ENCODE measurements around the gene ZNF438.
"Not testable (repeated sequence)": the region's sequence is repeated elsewhere in the genome, so short reads cannot be mapped to it uniquely, and the experiment has no call there.

ZNF438 gene

GRCh38 chr10:30928742-30929141 is 102.9 kb downstream of the ZNF438 start:
- no peak for DNase-seq

- DNase-seq = no peak
These were observed 113.0 kb downstream of the ZNF438 start for GRCh38 chr10:30918651-30919050.

DNA sequence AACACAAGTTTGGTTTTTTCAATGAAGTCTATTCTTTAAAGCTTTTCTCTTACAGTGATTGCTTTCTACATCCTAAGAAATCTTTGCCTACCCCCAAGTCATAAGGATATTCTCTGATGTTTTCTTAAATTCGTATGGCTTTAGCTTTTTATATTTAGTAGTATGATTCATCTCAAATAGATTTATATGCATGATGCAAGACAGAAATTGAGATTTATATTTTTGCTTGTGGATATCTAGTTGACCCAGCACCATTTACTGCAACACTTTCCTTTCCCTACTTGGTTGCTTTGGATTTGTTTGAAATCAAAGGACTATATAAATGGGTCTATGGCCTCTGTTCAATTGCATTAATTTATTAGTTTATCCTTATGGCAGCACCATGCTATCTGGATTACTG is 113.9 kb downstream of the ZNF438 start:
- no peak for DNase-seq

DNA sequence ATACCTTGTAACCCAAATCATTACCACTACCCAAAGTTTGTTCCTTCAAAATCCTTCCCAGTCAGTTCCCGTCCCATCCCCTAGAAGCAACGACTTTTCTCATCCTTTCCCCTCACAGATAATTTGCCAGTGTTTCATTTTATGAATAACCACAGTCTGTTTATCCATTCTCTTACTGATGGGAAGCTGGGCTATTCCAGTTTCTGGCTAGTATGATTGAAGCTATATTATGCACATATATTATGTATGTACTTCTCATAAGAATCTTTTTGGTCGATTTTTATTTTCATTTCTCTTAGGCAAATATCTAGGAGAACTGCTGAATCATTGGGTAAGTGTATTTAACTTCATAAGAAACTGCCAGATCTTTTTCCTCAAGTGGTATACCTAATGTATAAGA is 114.6 kb downstream of the ZNF438 start:
- DNase-seq = no peak

DNA sequence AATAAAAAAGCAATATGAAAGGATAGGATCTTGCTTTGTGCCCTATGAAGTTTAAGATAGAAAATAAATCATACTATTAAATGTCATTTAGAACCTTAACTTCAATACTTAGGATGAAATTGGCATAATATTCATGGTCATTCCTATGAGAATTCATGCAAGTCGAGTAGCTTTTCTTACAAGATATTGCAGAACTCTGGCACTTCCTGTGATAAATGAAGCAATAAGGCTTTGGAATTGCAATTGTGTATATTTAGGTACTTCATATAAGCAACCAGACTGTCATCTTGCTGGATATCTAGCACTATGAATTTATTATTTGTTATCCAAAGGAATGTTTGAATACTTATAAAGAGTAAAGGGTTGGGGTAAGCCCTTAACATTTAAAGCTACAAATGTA is 116.5 kb downstream of the ZNF438 start:
- no peak for DNase-seq

DNA sequence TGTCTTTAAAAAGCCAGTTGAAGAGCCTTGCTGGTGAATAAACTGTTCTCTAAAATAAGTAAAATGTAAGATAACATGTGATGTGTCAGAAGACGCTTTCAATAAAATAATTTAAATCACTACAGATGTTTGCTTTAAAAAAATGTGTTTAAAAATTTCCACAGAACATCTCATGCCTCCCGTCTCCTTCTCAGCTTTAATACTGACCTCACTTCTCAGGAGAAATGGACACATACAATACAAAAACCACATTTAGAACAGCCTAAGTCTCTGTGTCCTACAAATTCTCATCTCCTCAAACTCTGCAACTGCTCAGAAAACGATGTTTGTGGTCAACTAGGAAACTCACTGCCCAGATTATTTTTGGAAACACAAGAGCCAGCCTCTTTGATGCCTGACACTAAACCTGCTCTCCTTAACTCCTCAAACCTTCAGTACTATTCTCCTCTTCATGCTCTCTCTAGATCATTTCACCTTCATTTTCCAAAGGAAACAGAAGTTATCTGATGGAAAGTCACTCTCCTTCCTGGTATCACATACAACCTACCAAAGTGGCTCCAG is 120.3 kb downstream of the ZNF438 start:
- DNase-seq = no peak

- no peak for DNase-seq
These were observed 128.1 kb downstream of the ZNF438 start for GRCh38 chr10:30903397-30904138.

GRCh38 chr10:30902621-30903396 is 128.9 kb downstream of the ZNF438 start:
- no peak for DNase-seq

DNA sequence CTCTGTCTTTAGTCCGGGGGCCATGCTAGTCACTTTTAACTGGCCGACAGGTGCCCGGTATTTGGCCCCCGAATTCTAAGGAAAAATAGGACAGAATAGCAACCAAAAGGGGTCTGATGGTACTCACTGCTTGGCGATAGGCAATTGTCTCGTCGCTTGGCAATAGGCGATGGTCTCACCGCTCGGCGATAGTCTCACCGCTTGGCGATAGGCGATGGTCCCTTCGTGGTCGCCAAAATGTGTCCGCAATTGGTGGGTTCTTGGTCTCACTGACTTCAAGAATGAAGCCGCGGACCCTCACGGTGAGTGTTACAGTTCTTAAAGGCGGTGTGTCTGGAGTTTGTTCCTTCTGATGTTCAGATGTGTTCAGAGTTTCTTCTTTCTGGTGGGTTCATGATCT is 130.2 kb downstream of the ZNF438 start:
- not testable (repeated sequence) for DNase-seq

- DNase-seq = no peak
These were observed 132.7 kb downstream of the ZNF438 start for GRCh38 chr10:30898964-30899363.

- DNase-seq = no peak
These were observed 134.1 kb downstream of the ZNF438 start for GRCh38 chr10:30897547-30897946.

GRCh38 chr10:30897048-30897447 is 134.6 kb downstream of the ZNF438 start:
- DNase-seq = no peak

GRCh38 chr10:30894221-30894620 is 137.4 kb downstream of the ZNF438 start:
- DNase-seq = no peak

DNA sequence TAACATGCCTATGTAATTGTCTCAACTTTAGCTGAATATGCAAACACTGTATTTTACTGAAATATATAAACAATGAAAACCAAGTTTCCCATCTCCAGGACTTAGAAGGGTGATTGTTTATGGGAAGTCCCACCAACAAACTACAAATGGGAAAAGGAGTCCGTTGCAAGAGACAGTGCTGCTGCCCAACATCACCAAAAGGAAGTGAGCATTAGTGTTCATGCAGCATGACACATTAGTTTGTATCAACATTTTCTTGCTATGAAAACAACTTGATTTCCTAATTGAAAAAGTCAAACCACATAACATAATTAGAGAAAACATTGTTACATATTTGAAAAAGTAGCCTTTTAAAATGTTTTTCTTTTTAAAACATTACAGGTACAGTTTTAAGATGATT is 138.5 kb downstream of the ZNF438 start:
- DNase-seq = no peak

- DNase-seq = no peak
These were observed 143.8 kb downstream of the ZNF438 start for GRCh38 chr10:30887839-30888238.

DNA sequence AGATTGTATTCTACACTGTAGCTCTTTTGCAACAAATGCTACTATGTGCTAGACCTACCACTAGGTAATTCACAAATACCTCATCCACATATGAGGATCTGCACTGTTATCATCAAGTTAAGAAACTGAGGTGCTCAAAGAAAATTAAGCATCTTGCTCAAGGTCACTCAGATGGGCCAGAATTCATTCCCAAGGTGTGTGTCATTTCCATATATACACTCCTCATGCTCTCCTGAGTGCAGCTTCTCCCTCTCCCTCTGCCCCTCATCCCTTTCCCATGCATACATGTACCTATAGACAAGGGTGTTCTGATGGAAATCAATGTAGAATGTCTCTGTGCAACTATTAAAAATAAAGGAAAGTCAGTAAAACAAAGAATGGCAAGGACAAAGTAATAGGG is 146.2 kb downstream of the ZNF438 start:
- no peak for DNase-seq

- no peak for DNase-seq
These were observed 147.9 kb downstream of the ZNF438 start for GRCh38 chr10:30883751-30884150.

DNA sequence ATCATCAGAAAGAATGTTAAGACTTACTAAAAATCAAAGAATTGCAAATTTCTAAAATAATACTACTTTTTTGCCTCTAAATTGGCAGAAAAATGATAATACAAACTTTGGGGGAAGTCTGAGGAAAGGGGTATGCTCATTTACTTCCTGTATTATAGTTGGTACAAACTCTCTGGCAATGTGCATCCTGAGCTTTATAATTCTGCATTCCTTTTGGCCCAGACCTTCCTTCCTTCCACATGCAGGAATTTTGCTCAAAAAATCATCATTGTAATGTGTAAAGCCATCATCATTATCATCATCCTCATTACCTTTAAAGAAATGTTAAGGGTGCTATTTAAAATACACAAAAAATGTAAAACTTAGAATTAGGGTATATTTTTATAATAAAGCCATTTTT is 148.5 kb downstream of the ZNF438 start:
- no peak for DNase-seq

DNA sequence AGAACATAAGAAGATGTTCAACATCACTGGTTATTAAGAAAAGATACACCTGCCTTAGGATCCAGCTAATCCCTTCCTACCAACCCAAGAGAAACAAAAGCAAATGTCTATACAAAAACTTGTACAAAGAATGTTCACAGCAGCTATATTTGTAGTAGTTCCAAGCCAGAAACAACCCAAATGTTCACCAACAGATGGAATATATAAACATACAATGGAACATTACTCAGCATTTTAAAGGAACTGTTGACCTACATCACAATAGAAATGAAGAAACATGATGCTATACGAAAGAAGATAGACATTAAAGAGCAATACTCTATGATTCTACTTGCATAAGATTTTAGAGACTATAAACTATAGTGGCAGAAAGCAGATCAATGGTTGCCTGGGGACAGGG is 149.4 kb downstream of the ZNF438 start:
- DNase-seq = no peak

DNA sequence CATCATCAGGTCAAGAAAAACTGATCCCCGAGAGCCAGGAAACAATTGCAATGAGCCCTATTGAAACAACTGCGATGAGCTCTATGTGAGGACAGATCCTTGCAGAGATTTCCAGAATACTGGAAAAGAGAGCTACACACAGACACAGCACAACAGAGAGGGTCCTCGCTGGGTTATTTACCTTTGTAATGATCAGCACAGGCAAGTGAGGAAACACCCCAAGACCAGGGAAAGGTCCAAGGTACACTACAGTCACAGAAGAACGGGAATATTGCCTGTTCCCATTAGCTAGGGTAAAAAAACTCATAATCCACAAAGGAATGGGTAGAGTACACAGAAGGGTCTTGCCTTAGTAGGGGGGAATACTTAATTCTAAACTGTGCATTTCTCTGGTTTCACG is 152.7 kb downstream of the ZNF438 start:
- DNase-seq = no peak

- DNase-seq = no peak
These were observed 154.6 kb downstream of the ZNF438 start for GRCh38 chr10:30877111-30877510.

- no peak for DNase-seq
These were observed 158.3 kb downstream of the ZNF438 start for GRCh38 chr10:30873411-30873810.

- no peak for DNase-seq
These were observed 160.8 kb downstream of the ZNF438 start for GRCh38 chr10:30870896-30871295.

DNA sequence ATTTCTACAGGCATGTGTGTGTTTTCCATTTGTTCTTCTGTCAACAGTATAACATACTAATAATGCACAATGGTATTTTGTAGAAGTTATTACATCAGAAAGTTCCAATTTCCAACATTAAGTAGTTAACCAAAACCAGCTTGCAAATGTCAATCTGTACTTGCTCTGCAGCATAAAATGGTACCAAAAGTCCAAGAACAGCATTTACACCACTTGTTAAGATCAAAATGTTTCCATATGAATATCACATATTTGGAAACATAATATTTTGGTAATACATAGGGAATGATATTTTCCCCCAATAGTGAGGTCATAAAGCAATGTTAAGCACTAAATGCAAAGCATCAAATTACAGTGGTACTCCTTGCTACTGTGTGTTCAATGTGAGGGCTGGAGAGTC is 162.1 kb downstream of the ZNF438 start:
- no peak for DNase-seq

Data from NCI-H1048 (cell line).